ENCODE data around the gene NRXN3. TPM values are rescaled to one million over a fixed set of nuclear protein-coding genes. Genes with fewer than 3 reads are reported as not detected.

Gene NRXN3
- total and polyA plus RNA-seq, 4 donors = 0.07 to 1.2 (median 0.23) TPM

GRCh38 chr14:78666336-78667056 is 496.3 kb downstream of the NRXN3 start:
- Histone ChIP-seq H3K27me3 (ENCODE audit: control insufficient read depth in 4 of 4, insufficient read depth in 4 of 4, low read length in 3 of 4) (no peaks in the 10 kb centered on the region), H3K4me1 (ENCODE audit: control insufficient read depth in 4 of 4, insufficient read depth in 4 of 4, low read length in 3 of 4) (no peaks in the 10 kb centered on the region), H3K36me3 (ENCODE audit: control insufficient read depth in 4 of 4, insufficient read depth in 3 of 4, low read depth in 1 of 4, low read length in 3 of 4) (no peaks in the 10 kb centered on the region), H3K4me3 (ENCODE audit: low read depth in 1 of 3, low read length in 3 of 3) (no peak overlapping the region), H3K9me3 (ENCODE audit: control insufficient read depth in 4 of 4, low read length in 3 of 4) (no peaks in the 10 kb centered on the region), H3K27ac (ENCODE audit: low read depth in 1 of 2, low read length in 2 of 2) (no peak overlapping the region), H3K9ac (ENCODE audit: low read depth in 1 of 2, low read length in 2 of 2) (no peak overlapping the region)
- WGBS = 60% methylated on average over 5 of the region's 5 CpGs
- no peak for DNase-seq (ENCODE audit: low spot score)
- TF ChIP-seq RXRA (IDR thresholded peaks at IDR 0.05) (no peak), YY1 (IDR thresholded peaks at IDR 0.05) (no peak), TAF1 (conservative IDR thresholded peaks at IDR 0.05) (no peak), EGR1 (IDR thresholded peaks at IDR 0.05; ENCODE audit: low read depth in 2 of 2) (no peak), ATF3 (IDR thresholded peaks at IDR 0.05) (no peak)

DNA sequence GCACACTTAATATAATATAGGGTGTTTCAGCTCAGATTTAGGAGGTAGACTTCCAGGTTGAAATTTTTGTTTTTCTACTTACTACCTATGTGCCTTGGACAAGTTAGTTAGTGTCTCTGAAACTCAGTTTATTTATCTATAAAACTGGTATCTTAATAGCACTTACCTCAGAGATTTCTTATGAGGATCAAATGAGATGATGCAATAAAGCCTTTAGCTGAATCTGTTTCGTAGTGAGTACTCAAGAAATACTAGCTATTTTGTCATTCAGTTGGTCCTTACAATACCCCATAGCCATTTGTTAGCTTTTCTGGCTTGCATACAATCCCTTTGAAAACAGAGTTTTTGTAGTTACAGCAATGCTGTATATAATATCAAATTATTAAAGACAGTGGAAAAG is 497.0 kb downstream of the NRXN3 start:
- H3K9ac ChIP-seq (ENCODE audit: low read depth in 1 of 2, low read length in 2 of 2) = no peak overlapping the region
- no peak overlapping the region for H3K4me3 ChIP-seq (ENCODE audit: low read depth in 1 of 3, low read length in 3 of 3)
- no peaks in the 10 kb centered on the region for H3K9me3 ChIP-seq (ENCODE audit: control insufficient read depth in 4 of 4, low read length in 3 of 4)
- H3K4me1 ChIP-seq (ENCODE audit: control insufficient read depth in 4 of 4, insufficient read depth in 4 of 4, low read length in 3 of 4) = no peaks in the 10 kb centered on the region
- no peaks in the 10 kb centered on the region for H3K36me3 ChIP-seq (ENCODE audit: control insufficient read depth in 4 of 4, insufficient read depth in 3 of 4, low read depth in 1 of 4, low read length in 3 of 4)
- no peaks in the 10 kb centered on the region for H3K27me3 ChIP-seq (ENCODE audit: control insufficient read depth in 4 of 4, insufficient read depth in 4 of 4, low read length in 3 of 4)
- no peak for DNase-seq (ENCODE audit: low spot score)
- TF ChIP-seq FOXA1 (IDR thresholded peaks at IDR 0.05) (no peak), SP1 (IDR thresholded peaks at IDR 0.05) (no peak), YY1 (IDR thresholded peaks at IDR 0.05) (no peak), REST (IDR thresholded peaks at IDR 0.05) (no peak), EGR1 (IDR thresholded peaks at IDR 0.05; ENCODE audit: low read depth in 2 of 2) (no peak), CTCF (IDR thresholded peaks at IDR 0.05; ENCODE audit: low read depth, low read length, missing input control) (no peak), HNF4G (IDR thresholded peaks at IDR 0.05) (no peak), NR2F2 (IDR thresholded peaks at IDR 0.05) (no peak), MAX (IDR thresholded peaks at IDR 0.05) (no peak), TAF1 (conservative IDR thresholded peaks at IDR 0.05) (no peak), HNF4A (conservative IDR thresholded peaks at IDR 0.05) (no peak), RXRA (IDR thresholded peaks at IDR 0.05) (no peak), JUND (IDR thresholded peaks at IDR 0.05) (no peak)
- TF ChIP-seq, protein P1, sequence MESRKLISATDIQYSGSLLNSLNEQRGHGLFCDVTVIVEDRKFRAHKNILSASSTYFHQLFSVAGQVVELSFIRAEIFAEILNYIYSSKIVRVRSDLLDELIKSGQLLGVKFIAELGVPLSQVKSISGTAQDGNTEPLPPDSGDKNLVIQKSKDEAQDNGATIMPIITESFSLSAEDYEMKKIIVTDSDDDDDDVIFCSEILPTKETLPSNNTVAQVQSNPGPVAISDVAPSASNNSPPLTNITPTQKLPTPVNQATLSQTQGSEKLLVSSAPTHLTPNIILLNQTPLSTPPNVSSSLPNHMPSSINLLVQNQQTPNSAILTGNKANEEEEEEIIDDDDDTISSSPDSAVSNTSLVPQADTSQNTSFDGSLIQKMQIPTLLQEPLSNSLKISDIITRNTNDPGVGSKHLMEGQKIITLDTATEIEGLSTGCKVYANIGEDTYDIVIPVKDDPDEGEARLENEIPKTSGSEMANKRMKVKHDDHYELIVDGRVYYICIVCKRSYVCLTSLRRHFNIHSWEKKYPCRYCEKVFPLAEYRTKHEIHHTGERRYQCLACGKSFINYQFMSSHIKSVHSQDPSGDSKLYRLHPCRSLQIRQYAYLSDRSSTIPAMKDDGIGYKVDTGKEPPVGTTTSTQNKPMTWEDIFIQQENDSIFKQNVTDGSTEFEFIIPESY (IDR thresholded peaks at IDR 0.05) = no peak
- WGBS = 51% methylated on average over 1 of the region's 1 CpG
- H3K27ac ChIP-seq (ENCODE audit: low read depth in 1 of 2, low read length in 2 of 2) = no peak overlapping the region
